ENCODE measurements around the gene WASF1.

- TF ChIP-seq CTCF (IDR thresholded peaks at IDR 0.05) = no peak
- TF ChIP-seq EP300 (IDR thresholded peaks at IDR 0.05) = no peak
- no peak for TF ChIP-seq POLR2AphosphoS5 (IDR thresholded peaks at IDR 0.05)
- no peak for TF ChIP-seq POLR2A (IDR thresholded peaks at IDR 0.05; ENCODE audit: low read depth)
Measured at GRCh38 chr6:110128418-110128817, 51.1 kb downstream of the WASF1 start.
